Measurements from ENCODE around the gene PTH2.

The PTH2 gene

DNA sequence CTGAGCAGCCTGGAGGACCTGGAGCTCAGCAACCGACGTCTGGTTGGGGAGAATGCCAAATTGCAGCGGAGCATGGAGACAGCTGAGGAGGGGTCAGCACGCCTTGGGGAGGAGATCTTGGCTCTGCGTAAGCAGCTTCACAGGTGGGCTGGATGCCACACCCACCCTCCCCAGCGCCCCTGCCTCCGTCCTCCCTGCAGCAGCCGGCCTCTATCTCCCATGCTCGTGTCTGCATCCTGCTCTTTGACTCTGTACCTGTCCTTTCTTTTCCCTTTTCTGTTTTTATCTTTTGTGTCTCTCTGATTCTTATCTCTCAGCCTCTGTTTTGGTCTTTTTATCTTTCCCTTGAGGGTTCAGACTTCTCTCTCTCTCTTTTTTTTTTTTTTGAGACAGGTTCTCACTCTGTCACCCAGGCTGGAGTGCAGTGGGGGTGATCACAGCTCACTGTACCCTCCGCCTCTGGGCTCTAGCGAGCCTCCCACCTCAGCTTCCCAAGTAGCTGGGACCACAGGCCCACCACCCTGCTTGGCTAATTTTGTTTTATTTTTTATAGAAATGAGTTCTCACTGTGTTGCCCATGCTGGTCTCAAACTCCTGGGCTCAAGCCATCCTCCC, 25.1 kb downstream of the PTH2 start:
- DNase-seq, result no peak
- Histone ChIP-seq H3K4me3 (ENCODE audit: low read length) (no peak overlapping the region), H4K20me1 (ENCODE audit: insufficient read depth, low read length) (no peaks in the 10 kb centered on the region), H3K79me2 (ENCODE audit: low read length) (no peaks in the 10 kb centered on the region), H3K9me3 (replicated peaks; ENCODE audit: insufficient read depth, low read length) (no peaks in the 10 kb centered on the region), H3K4me2 (ENCODE audit: low read depth, low read length) (no peak overlapping the region), H3K36me3 (replicated peaks; ENCODE audit: insufficient read depth, low read length) (no peaks in the 10 kb centered on the region), H3K4me1 (ENCODE audit: low read length) (no peaks in the 10 kb centered on the region), H3K27me3 (replicated peaks; ENCODE audit: insufficient read depth, low read length) (peaks cover 42% of the 10 kb centered on the region), H3K9ac (ENCODE audit: low read length) (no peak overlapping the region), H2AFZ (ENCODE audit: low read length) (no peak overlapping the region), H3K27ac (ENCODE audit: low read length) (no peak overlapping the region), H3K9me2 (replicated peaks; ENCODE audit: insufficient read depth, low read length) (no peaks in the 10 kb centered on the region), H3F3A (ENCODE audit: insufficient read depth, low read length) (no peaks in the 10 kb centered on the region)
- no peak for TF ChIP-seq EZH2phosphoT487 (IDR thresholded peaks at IDR 0.05; ENCODE audit: low read length)
- TF ChIP-seq, protein P1, sequence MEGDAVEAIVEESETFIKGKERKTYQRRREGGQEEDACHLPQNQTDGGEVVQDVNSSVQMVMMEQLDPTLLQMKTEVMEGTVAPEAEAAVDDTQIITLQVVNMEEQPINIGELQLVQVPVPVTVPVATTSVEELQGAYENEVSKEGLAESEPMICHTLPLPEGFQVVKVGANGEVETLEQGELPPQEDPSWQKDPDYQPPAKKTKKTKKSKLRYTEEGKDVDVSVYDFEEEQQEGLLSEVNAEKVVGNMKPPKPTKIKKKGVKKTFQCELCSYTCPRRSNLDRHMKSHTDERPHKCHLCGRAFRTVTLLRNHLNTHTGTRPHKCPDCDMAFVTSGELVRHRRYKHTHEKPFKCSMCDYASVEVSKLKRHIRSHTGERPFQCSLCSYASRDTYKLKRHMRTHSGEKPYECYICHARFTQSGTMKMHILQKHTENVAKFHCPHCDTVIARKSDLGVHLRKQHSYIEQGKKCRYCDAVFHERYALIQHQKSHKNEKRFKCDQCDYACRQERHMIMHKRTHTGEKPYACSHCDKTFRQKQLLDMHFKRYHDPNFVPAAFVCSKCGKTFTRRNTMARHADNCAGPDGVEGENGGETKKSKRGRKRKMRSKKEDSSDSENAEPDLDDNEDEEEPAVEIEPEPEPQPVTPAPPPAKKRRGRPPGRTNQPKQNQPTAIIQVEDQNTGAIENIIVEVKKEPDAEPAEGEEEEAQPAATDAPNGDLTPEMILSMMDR (IDR thresholded peaks at IDR 0.05; ENCODE audit: low read length), result no peak

DNA sequence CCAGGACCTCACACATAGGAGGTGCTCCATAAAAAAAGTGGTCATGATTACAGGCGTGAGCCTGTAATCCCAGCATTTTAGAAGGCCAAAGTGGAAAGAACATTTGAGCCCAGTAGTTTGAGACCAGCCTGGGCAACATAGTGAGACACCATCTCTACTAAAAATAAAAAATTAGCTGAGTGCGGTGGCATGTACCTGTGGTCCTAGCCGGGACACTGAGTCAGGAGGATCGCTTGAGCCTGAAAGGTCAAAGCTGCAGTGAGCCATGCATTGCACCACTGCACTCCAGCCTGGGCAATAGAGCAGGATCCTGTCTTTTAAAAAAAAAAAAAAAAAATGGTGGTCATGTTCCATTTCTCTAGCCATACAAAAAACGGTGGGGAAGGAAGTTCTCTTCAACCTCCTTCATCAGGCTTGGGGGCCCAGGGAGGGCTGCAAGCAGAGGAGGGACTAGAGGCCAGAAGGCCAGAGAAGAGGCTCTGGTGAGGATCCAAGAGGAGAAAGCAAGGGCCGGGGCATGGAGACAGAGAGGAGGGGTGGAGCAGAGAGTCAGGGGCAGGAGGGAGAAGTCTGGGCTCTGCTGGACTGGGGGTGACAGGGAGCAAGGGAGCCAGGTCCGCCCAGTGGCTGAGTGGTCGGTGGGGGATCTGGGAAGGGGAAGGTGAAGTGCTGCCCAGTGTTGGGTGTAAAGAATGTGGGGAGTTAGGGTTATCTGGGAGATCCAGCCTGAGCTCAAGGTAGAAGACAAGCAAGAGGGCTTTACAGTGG, 26.3 kb downstream of the PTH2 start:
- Histone ChIP-seq H3K9me2 (replicated peaks; ENCODE audit: insufficient read depth, low read length) (no peaks in the 10 kb centered on the region), H3K9me3 (replicated peaks; ENCODE audit: insufficient read depth, low read length) (no peaks in the 10 kb centered on the region), H3K4me1 (ENCODE audit: low read length) (no peaks in the 10 kb centered on the region), H3K79me2 (ENCODE audit: low read length) (no peaks in the 10 kb centered on the region), H4K20me1 (ENCODE audit: insufficient read depth, low read length) (no peaks in the 10 kb centered on the region), H3K4me3 (ENCODE audit: low read length) (no peak overlapping the region), H3F3A (ENCODE audit: insufficient read depth, low read length) (no peaks in the 10 kb centered on the region), H3K36me3 (replicated peaks; ENCODE audit: insufficient read depth, low read length) (no peaks in the 10 kb centered on the region), H3K9ac (ENCODE audit: low read length) (no peak overlapping the region), H3K4me2 (ENCODE audit: low read depth, low read length) (no peak overlapping the region), H2AFZ (ENCODE audit: low read length) (no peak overlapping the region), H3K27ac (ENCODE audit: low read length) (no peak overlapping the region), H3K27me3 (replicated peaks; ENCODE audit: insufficient read depth, low read length) (peaks cover 52% of the 10 kb centered on the region)
- TF ChIP-seq EZH2 (optimal IDR thresholded peaks at IDR 0.05; ENCODE audit: low read depth, low read length) (no peak), EZH2phosphoT487 (IDR thresholded peaks at IDR 0.05; ENCODE audit: low read length) (no peak)
- TF ChIP-seq, protein P1 (IDR thresholded peaks at IDR 0.05; ENCODE audit: low read length), result no peak
- DNase-seq, result no peak

DNA sequence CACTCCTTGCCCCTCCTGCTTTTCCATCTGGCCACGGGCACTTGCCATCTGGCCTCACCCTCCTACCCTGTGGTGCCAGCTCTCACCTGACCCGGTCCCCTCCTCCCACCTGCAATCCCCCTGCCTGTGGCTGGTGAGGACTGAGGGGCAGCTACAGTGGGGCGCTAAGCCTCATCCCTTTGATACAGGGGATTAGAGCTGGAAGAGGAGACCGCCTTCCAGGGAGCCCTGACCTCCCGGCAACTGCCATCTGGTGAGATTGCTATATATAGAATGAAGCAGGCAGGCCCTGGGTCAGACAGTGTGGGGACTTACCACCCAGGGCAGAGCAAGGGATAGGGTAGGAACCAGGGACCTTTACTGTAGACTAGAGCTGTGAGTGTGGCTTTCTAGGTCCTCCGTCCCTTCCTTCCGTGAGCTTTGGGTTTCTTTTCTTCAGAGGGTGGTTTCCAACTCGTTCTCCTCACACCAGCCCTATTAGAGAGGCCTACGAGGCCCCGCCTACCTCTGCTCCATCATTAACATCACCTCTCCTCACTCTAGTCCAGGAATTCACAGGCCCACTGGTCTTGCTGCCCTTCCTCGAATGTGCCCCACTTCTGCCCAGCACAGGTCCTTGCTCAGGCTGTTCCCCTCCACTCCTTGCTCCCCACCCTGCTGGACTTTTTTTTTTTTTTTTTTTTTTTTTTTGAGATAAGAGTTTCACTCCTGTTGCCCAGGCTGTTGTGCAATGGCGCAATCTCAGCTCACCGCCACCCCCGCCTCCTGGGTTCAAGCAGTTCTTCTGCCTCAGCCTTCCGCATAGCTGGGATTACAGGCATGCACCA, 27.4 kb downstream of the PTH2 start:
- no peak for DNase-seq
- no peaks in the 10 kb centered on the region for H3K9me2 ChIP-seq (replicated peaks; ENCODE audit: insufficient read depth, low read length)
- H3K27me3 ChIP-seq (replicated peaks; ENCODE audit: insufficient read depth, low read length), result peaks cover 57% of the 10 kb centered on the region
- no peak overlapping the region for H3K27ac ChIP-seq (ENCODE audit: low read length)
- H3K4me1 ChIP-seq (ENCODE audit: low read length), result no peaks in the 10 kb centered on the region
- no peak overlapping the region for H3K4me2 ChIP-seq (ENCODE audit: low read depth, low read length)
- no peak overlapping the region for H3K9ac ChIP-seq (ENCODE audit: low read length)
- H3F3A ChIP-seq (ENCODE audit: insufficient read depth, low read length), result peaks cover 7% of the 10 kb centered on the region
- no peaks in the 10 kb centered on the region for H3K9me3 ChIP-seq (replicated peaks; ENCODE audit: insufficient read depth, low read length)
- no peak for TF ChIP-seq EZH2 (optimal IDR thresholded peaks at IDR 0.05; ENCODE audit: low read depth, low read length)
- TF ChIP-seq, protein P1 (IDR thresholded peaks at IDR 0.05; ENCODE audit: low read length), result no peak
- TF ChIP-seq EZH2phosphoT487 (IDR thresholded peaks at IDR 0.05; ENCODE audit: low read length), result no peak
- no peaks in the 10 kb centered on the region for H3K36me3 ChIP-seq (replicated peaks; ENCODE audit: insufficient read depth, low read length)
- no peaks in the 10 kb centered on the region for H3K79me2 ChIP-seq (ENCODE audit: low read length)
- no peaks in the 10 kb centered on the region for H4K20me1 ChIP-seq (ENCODE audit: insufficient read depth, low read length)
- H2AFZ ChIP-seq (ENCODE audit: low read length), result no peak overlapping the region
- H3K4me3 ChIP-seq (ENCODE audit: low read length), result no peak overlapping the region

All from MM.1S (cell line).